Activated CD4-positive, alpha-beta T cell treated with anti-CD3 and anti-CD28 coated beads for 36 hours (primary cell): ENCODE data around the gene PDE6B. TPM values are rescaled to one million over a fixed set of nuclear protein-coding genes. Genes with fewer than 3 reads are reported as not detected.
"Not testable (repeated sequence)": the region's sequence is repeated elsewhere in the genome, so short reads cannot be mapped to it uniquely, and the experiment has no call there.

Experiments used
- ATAC-seq: fragments of 200-7000 bp; cut with Tn5 transposase; one replicate; pipeline ENCODE4 v1.10.0; 2021; ENCODE audit warnings: mild to moderate bottlenecking, moderate library complexity
- CTCF ChIA-PET: fragments of 350-600 bp; sonication (Branson Sonifier 250); formaldehyde crosslinking; loops from one replicate; lab custom pipeline; 2021; ENCODE audit warnings: antibody characterized with exemption; lab: Charles Lee
- POLR2A ChIA-PET: fragments of 350-600 bp; sonication (Branson Sonifier 250); formaldehyde crosslinking; loops from one replicate; lab custom pipeline; 2021; ENCODE audit warnings: antibody characterized with exemption, inconsistent platforms; lab: Charles Lee
- DNase-seq: peaks from one replicate; pipeline ENCODE4 v3.0.0-alpha.2; 2020
- H3K27ac Mint-ChIP-seq: one replicate; pipeline ENCODE4 v1.8.0; 2021; ENCODE audit warnings: mixed read lengths
- H3K27me3 Mint-ChIP-seq: one replicate; pipeline ENCODE4 v1.8.0; 2021; ENCODE audit warnings: mixed read lengths
- H3K36me3 Mint-ChIP-seq: one replicate; pipeline ENCODE4 v1.8.0; 2021; ENCODE audit warnings: low read depth, mixed read lengths
- H3K4me1 Mint-ChIP-seq: one replicate; pipeline ENCODE4 v1.8.0; 2021; ENCODE audit warnings: mixed read lengths
- H3K4me3 Mint-ChIP-seq: one replicate; pipeline ENCODE4 v1.8.0; 2021; ENCODE audit warnings: mild to moderate bottlenecking, moderate library complexity, mixed read lengths
- H3K9me3 Mint-ChIP-seq: one replicate; pipeline ENCODE4 v1.8.0; 2021; ENCODE audit warnings: low read depth, mixed read lengths
- intact Hi-C, 2 experiments: fragments of 100-400 bp; cut with DNase I in 1 of 2; cut with micrococcal nuclease in 1 of 2; formaldehyde crosslinking; loops; one replicate each; pipeline versions ENCODE4 v1.14.2 to v1.15.1; 2022 to 2024; cut with DNase I, micrococcal nuclease
- total RNA-seq, 2 experiments: library from RNA; stranded (reverse); gene quantifications; one replicate each; pipeline ENCODE4 v1.2.3, GENCODE V29; 2021

Gene PDE6B
- total RNA-seq, 2 experiments from 2014 or later, result 16.2 to 17.2 TPM

DNA sequence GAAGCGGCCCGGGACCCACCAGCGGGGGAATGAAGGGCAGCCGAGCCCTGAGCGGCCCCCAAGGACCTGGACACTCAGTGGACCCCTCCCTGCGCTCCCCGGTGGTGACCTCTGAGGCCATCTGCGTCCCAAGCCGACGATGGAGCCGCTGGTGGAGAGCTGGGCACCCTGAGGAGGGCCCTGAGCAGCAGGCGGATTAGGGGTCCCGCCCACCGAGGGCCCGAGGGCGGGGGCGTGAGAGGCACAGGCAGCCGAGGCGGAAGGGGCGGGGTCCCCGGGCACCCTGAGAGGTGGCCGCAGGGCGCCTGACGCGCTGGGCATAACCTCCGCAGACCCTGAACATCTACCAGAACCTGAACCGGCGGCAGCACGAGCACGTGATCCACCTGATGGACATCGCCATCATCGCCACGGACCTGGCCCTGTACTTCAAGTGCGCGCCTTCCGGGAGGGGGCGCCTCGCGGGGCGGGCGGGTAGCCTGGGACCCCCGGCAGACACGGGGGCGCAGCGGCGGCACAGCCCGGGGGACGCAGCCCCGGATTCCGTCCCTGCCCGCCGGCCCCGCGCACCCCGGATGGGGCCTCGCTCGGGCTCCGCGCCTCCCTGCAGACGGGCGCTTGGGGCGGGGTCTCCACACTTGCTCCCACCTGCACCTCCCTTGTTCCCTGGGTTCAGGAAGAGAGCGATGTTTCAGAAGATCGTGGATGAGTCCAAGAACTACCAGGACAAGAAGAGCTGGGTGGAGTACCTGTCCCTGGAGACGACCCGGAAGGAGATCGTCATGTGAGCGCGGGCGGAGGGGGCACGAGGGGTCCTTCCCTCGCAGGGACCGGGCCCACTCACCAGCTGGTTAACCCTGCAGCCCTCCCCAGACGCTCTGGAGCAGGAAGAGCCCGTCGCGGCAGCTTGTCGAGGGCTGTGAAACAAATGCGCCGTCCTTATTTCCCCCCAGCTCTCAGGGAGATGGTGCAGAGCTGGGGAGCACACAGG, 38.4 kb downstream of the PDE6B start:
- H3K4me1 Mint-ChIP-seq, result peaks cover 14% of the 10 kb centered on the region
- ChIA-PET POLR2A (interaction anchor here (0.6 to 2.1 kb wide), 2 partner anchors 10 to 45 kb away, joined by 3 to 8 read pairs; partner anchors contain the start of genes ATP5ME and MYL5), CTCF (interaction anchor here (0.6 to 0.8 kb wide), 2 partner anchors 150 to 345 kb away, joined by 3 to 4 read pairs; no protein-coding TSS in a partner anchor)
- no peaks in the 10 kb centered on the region for H3K9me3 Mint-ChIP-seq
- H3K27ac Mint-ChIP-seq, result peak overlapping the region; percentile 84
- ATAC-seq (peak; percentile 70), DNase-seq (peak; percentile 85)
- intact Hi-C loops, result loop anchor here in 1 of 2 experiments (1.0 kb wide), 2 partner anchors 11 to 42 kb away; partner anchors contain the start of genes ATP5ME, MYL5 and PCGF3
- no peaks in the 10 kb centered on the region for H3K27me3 Mint-ChIP-seq
- H3K4me3 Mint-ChIP-seq, result peak overlapping the region; percentile 80
- peaks cover 8% of the 10 kb centered on the region for H3K36me3 Mint-ChIP-seq

DNA sequence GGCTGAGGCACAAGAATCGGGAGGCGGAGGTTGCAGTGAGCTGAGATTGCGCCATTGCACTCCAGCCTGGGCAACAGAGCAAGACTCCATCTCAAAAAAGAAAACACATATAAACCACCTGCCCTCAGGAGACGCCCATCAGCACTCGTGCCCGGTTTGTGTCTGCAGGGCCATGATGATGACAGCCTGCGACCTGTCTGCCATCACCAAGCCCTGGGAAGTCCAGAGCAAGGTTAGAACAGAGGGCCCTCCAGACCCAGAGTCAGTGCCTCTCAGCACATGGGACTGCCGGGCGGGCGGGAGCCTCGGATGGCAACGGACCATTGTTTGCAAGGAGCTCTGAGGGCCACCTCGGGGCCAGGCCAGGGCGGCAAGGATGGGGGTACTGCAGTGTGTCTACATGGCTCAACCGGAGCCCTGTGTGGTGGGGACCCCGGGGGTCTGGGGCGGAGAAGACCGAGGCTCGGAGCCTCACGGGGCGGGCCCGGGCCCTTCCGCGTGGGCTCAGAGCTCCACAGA, 39.4 kb downstream of the PDE6B start:
- ChIA-PET CTCF (interaction anchor here (0.5 to 0.6 kb wide), 2 partner anchors 104 to 346 kb away, joined by 4 read pairs; no protein-coding TSS in a partner anchor), POLR2A (interaction anchor here (2.1 kb wide), 1 partner anchor 9 kb away, joined by 8 read pairs; the partner anchor contains the start of genes ATP5ME and MYL5)
- DNase-seq, result no peak
- no peaks in the 10 kb centered on the region for H3K9me3 Mint-ChIP-seq
- peaks cover 14% of the 10 kb centered on the region for H3K4me1 Mint-ChIP-seq
- ATAC-seq, result no peak
- H3K27ac Mint-ChIP-seq, result peak overlapping the region; percentile 19
- H3K27me3 Mint-ChIP-seq, result no peaks in the 10 kb centered on the region
- intact Hi-C loops, result no loop called here
- H3K36me3 Mint-ChIP-seq, result peaks cover 7% of the 10 kb centered on the region
- H3K4me3 Mint-ChIP-seq, result peak overlapping the region; percentile 80

- CTCF ChIA-PET, result interaction anchor here (0.5 kb wide), 1 partner anchor 103 kb away, joined by 4 read pairs; no protein-coding TSS in a partner anchor
- peaks cover 14% of the 10 kb centered on the region for H3K4me1 Mint-ChIP-seq
- POLR2A ChIA-PET, result no interaction called here
- H3K4me3 Mint-ChIP-seq, result peak overlapping the region; percentile 80
- H3K27me3 Mint-ChIP-seq, result no peaks in the 10 kb centered on the region
- ATAC-seq (no peak), DNase-seq (no peak)
- H3K27ac Mint-ChIP-seq, result no peak overlapping the region
- H3K36me3 Mint-ChIP-seq, result peaks cover 3% of the 10 kb centered on the region
- no peaks in the 10 kb centered on the region for H3K9me3 Mint-ChIP-seq
- intact Hi-C loops, result no loop called here
Observed at GRCh38 chr4:665381-665750, 40.0 kb downstream of the PDE6B start.

- POLR2A ChIA-PET, result no interaction called here
- CTCF ChIA-PET, result no interaction called here
Observed at GRCh38 chr4:665751-666435, 40.5 kb downstream of the PDE6B start.

DNA sequence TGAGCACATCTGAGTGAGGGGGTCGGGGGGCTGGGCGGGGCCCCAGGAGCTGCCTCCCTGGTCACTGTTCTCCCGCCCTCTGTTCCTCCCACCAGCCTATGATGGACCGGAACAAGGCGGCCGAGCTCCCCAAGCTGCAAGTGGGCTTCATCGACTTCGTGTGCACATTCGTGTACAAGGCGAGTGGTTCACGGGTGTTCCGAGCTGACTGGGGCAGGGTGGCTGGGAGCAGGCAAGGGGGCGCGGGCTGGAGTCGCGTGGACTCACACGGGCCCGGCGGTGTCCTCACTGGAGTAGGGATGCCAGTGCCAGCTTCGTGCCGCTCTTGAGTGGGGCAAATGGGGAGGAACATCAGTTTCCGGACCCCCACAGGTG, 41.0 kb downstream of the PDE6B start:
- ATAC-seq (no peak), DNase-seq (no peak)
- Mint-ChIP-seq H3K27me3 (no peaks in the 10 kb centered on the region), H3K4me1 (peaks cover 14% of the 10 kb centered on the region), H3K4me3 (no peak overlapping the region), H3K27ac (no peak overlapping the region), H3K9me3 (no peaks in the 10 kb centered on the region), H3K36me3 (peaks cover 10% of the 10 kb centered on the region)
- ChIA-PET POLR2A (interaction anchor here (1.2 kb wide), 1 partner anchor 13 kb away, joined by 3 read pairs; no protein-coding TSS in a partner anchor), CTCF (no interaction called here)
- intact Hi-C loops, result no loop called here

More at GRCh38 chr4:665751-666435, 40.5 kb downstream of the PDE6B start:
- H3K27ac Mint-ChIP-seq, result no peak overlapping the region
- H3K36me3 Mint-ChIP-seq, result peaks cover 7% of the 10 kb centered on the region
- H3K9me3 Mint-ChIP-seq, result no peaks in the 10 kb centered on the region
- intact Hi-C loops, result no loop called here
- H3K27me3 Mint-ChIP-seq, result no peaks in the 10 kb centered on the region
- no peak overlapping the region for H3K4me3 Mint-ChIP-seq
- peaks cover 14% of the 10 kb centered on the region for H3K4me1 Mint-ChIP-seq
- no peak for ATAC-seq
- no peak for DNase-seq

DNA sequence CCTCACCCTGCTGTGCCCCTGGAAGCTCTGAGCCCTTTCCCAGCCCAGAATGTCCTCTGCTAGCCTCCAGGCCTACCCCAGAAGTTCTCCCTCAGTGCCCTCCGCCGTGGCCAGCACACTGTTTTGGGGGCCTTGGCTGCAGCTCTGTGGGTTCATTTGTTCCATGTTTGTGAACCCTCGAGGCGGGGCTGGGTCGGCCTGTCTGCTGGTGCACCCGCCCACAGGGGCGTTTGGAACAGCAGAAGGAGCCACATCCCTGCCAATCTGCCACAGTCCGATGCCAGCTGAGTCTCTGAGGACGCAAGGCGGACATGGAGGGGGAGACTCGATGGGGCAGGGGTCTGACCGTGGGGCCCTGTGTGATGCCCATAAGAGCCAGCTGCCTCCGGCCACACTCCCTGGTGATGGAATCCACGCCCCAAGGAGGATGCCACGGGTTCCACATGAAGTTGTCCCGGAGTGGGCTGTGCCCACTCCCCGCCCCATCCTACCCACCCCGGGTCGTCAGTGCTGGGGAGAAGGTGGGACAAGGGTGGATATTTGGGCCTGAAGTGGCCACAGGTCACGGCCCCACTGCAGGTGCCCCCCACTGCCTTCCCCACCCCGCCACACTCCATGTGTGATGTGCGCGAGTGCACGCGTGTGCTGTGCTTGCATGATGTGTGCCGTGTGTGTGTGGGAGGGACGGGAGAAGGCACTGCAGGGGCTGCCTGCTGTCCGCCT, 41.6 kb downstream of the PDE6B start:
- Mint-ChIP-seq H3K27me3 (no peaks in the 10 kb centered on the region), H3K9me3 (no peaks in the 10 kb centered on the region), H3K4me1 (peaks cover 14% of the 10 kb centered on the region), H3K36me3 (peaks cover 13% of the 10 kb centered on the region), H3K4me3 (no peak overlapping the region), H3K27ac (no peak overlapping the region)
- intact Hi-C loops, result no loop called here
- POLR2A ChIA-PET, result interaction anchor here (1.2 kb wide), 1 partner anchor 14 kb away, joined by 3 read pairs; no protein-coding TSS in a partner anchor
- ATAC-seq (no peak), DNase-seq (no peak)
- CTCF ChIA-PET, result no interaction called here

- H3K27ac Mint-ChIP-seq, result no peak overlapping the region
- CTCF ChIA-PET, result no interaction called here
- H3K27me3 Mint-ChIP-seq, result no peaks in the 10 kb centered on the region
- no peak for DNase-seq
- no peaks in the 10 kb centered on the region for H3K9me3 Mint-ChIP-seq
- POLR2A ChIA-PET, result interaction anchor here (1.2 kb wide), 1 partner anchor 14 kb away, joined by 3 read pairs; no protein-coding TSS in a partner anchor
- H3K4me1 Mint-ChIP-seq, result peaks cover 17% of the 10 kb centered on the region
- no peak for ATAC-seq
- H3K4me3 Mint-ChIP-seq, result no peak overlapping the region
- intact Hi-C loops, result no loop called here
- peaks cover 16% of the 10 kb centered on the region for H3K36me3 Mint-ChIP-seq
Observed at GRCh38 chr4:667545-667925, 42.2 kb downstream of the PDE6B start.

GRCh38 chr4:668219-668618, 42.8 kb downstream of the PDE6B start:
- DNase-seq, intact Hi-C loops, H3K4me3 Mint-ChIP-seq, H3K27me3 Mint-ChIP-seq, ATAC-seq, H3K9me3 Mint-ChIP-seq, CTCF ChIA-PET, H3K27ac Mint-ChIP-seq, POLR2A ChIA-PET: not testable (repeated sequence)
- H3K4me1 Mint-ChIP-seq, result peaks cover 17% of the 10 kb centered on the region
- H3K36me3 Mint-ChIP-seq, result peaks cover 19% of the 10 kb centered on the region

GRCh38 chr4:669806-670559, 44.6 kb downstream of the PDE6B start:
- H3K27me3 Mint-ChIP-seq, ATAC-seq, H3K9me3 Mint-ChIP-seq, H3K4me3 Mint-ChIP-seq, DNase-seq, POLR2A ChIA-PET, H3K27ac Mint-ChIP-seq, CTCF ChIA-PET: not testable (repeated sequence)
- intact Hi-C loops, result loop anchor here (5.0 to 10.0 kb wide), 6 partner anchors 68 to 1205 kb away; partner anchors contain the start of genes NSD2 (in 1 of the 2) and ZNF718 (in 1 of the 2)
- peaks cover 15% of the 10 kb centered on the region for H3K4me1 Mint-ChIP-seq
- peaks cover 21% of the 10 kb centered on the region for H3K36me3 Mint-ChIP-seq

DNA sequence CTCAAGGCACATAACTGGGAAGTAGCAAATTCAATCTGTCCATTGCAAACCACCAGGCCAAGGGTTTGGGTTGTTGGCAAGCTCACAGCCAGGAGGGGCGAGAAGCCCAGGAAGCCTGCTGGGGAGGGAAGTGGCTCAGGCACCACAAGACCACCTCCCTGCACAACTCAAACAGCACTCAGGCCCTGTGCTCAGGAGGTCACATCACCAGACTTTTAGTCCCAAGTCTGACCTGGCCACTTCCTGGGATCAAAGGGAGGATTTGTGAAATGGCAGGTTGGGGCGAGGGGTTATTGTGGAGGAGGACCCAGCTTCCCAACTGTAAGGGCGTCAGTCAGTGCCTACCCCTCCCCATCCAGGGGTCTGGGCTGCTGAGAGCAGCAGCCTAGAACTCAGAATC, 46.4 kb downstream of the PDE6B start:
- Mint-ChIP-seq H3K36me3 (peaks cover 21% of the 10 kb centered on the region), H3K4me1 (peaks cover 13% of the 10 kb centered on the region), H3K9me3 (no peaks in the 10 kb centered on the region), H3K27ac (no peak overlapping the region), H3K27me3 (no peaks in the 10 kb centered on the region), H3K4me3 (no peak overlapping the region)
- ATAC-seq, result no peak
- POLR2A ChIA-PET, result no interaction called here
- DNase-seq, result no peak
- intact Hi-C loops, result loop anchor here (5.0 to 10.0 kb wide), 6 partner anchors 69 to 1203 kb away; partner anchors contain the start of genes NSD2 (in 1 of the 2) and ZNF718 (in 1 of the 2)
- CTCF ChIA-PET, result no interaction called here
